Endothelial cell (in vitro differentiated cells): ENCODE measurements around the gene ASCL2. TPM values are rescaled to one million over a fixed set of nuclear protein-coding genes. Genes with fewer than 3 reads are reported as not detected.

Source experiments
- DNase-seq: peaks from one replicate; pipeline ENCODE4 v3.0.0; 2021; ENCODE audit warnings: low spot score
- H3K27ac Mint-ChIP-seq: one replicate; pipeline ENCODE4 v1.8.0; 2021; ENCODE audit warnings: mixed read lengths, inconsistent platforms; ENCODE audit not compliant: unreplicated experiment
- H3K27me3 Mint-ChIP-seq: one replicate; pipeline ENCODE4 v1.8.0; 2021; ENCODE audit warnings: mild to moderate bottlenecking, moderate library complexity, mixed read lengths, inconsistent platforms; ENCODE audit not compliant: unreplicated experiment
- H3K36me3 Mint-ChIP-seq: one replicate; pipeline ENCODE4 v1.8.0; 2021; ENCODE audit warnings: mild to moderate bottlenecking, low read depth, mixed read lengths, inconsistent platforms; ENCODE audit not compliant: unreplicated experiment
- H3K4me1 Mint-ChIP-seq: one replicate; pipeline ENCODE4 v1.8.0; 2021; ENCODE audit warnings: mild to moderate bottlenecking, mixed read lengths, inconsistent platforms; ENCODE audit not compliant: unreplicated experiment
- H3K4me3 Mint-ChIP-seq: one replicate; pipeline ENCODE4 v1.8.0; 2021; ENCODE audit warnings: mild to moderate bottlenecking, mixed read lengths, inconsistent platforms; ENCODE audit not compliant: unreplicated experiment
- H3K9me3 Mint-ChIP-seq: one replicate; pipeline ENCODE4 v1.8.0; 2021; ENCODE audit warnings: mixed read lengths, inconsistent platforms; ENCODE audit not compliant: unreplicated experiment
- long read RNA-seq: library from polyadenylated mRNA; unstranded; transcript quantifications from one replicate; pipeline ENCODE4 v2.0.0, GENCODE V29; 2020; ENCODE audit not compliant: unreplicated experiment
- total RNA-seq: library from RNA; stranded (reverse); fragmentation: NEBNext Ultra II Directional; extraction: Animal tissue kit (Norgen Biotek cat#: 25700); gene quantifications from one replicate; pipeline ENCODE4 v1.2.1, GENCODE V29; 2021; ENCODE audit not compliant: unreplicated experiment
- TF ChIP-seq, protein P1 (sequence below): fragments of 200-600 bp; sonication (generic); IDR thresholded peaks from one replicate; pipeline ENCODE4 v1.5.0; 2021; ENCODE audit warnings: antibody characterized with exemption; ENCODE audit not compliant: unreplicated experiment

Gene ASCL2
- not detected for total RNA-seq
- long read RNA-seq = 0 reads

DNA sequence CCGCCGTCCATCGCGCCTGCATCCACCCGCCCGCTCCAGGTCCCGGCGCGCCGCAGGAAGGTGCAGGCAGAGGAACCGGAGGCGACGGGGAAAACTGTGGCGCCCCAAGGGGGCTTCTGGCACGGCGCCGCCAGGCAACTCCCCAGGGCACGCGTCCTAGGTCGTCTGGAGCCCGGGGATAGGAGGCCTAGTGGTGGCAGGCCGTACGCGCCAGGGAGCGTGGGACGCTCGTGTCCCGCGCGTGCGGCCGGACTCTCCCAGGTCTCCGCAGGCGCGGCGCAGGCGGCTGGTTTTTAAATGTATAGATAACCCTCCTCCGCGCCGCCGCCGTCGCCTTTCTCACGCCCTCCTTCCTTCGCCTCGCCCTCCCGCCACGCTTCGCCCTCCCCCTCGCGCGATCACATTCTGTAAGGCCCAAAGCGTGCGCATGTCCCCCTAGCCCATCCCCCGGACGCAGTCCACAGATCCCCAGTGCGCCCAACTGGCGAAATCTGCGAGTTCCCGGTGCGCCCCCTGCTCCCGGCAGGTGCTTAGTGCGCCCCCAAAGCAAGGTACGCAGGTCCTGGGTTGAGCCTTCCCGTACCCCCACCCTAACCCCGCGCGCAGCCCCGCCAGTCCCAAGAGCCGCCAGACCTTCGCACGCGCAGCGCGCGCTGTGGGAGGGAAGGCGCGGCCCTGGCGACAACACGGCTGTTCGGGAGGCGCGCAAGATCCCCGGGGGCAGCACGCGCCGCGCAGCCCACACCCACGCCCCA, at the start of gene ASCL2:
ASCL2 (minus strand) TSS at position 267 of the 755 bp plus-strand sequence; CDS start at position 11, 256 bp downstream.
- peaks cover 14% of the 10 kb centered on the region for H3K27me3 Mint-ChIP-seq
- peak; percentile 4 for DNase-seq
- no peak within 1 kb of the TSS for H3K27ac Mint-ChIP-seq
- H3K4me1 Mint-ChIP-seq = peaks cover 3% of the 10 kb centered on the region
- H3K4me3 Mint-ChIP-seq = no peak within 1 kb of the TSS
- H3K36me3 Mint-ChIP-seq = no peaks in the 10 kb centered on the region
- no peaks in the 10 kb centered on the region for H3K9me3 Mint-ChIP-seq
- TF ChIP-seq, protein P1, sequence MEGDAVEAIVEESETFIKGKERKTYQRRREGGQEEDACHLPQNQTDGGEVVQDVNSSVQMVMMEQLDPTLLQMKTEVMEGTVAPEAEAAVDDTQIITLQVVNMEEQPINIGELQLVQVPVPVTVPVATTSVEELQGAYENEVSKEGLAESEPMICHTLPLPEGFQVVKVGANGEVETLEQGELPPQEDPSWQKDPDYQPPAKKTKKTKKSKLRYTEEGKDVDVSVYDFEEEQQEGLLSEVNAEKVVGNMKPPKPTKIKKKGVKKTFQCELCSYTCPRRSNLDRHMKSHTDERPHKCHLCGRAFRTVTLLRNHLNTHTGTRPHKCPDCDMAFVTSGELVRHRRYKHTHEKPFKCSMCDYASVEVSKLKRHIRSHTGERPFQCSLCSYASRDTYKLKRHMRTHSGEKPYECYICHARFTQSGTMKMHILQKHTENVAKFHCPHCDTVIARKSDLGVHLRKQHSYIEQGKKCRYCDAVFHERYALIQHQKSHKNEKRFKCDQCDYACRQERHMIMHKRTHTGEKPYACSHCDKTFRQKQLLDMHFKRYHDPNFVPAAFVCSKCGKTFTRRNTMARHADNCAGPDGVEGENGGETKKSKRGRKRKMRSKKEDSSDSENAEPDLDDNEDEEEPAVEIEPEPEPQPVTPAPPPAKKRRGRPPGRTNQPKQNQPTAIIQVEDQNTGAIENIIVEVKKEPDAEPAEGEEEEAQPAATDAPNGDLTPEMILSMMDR = no peak

GRCh38 chr11:2319791-2320472, 49.5 kb upstream of the ASCL2 start:
- Mint-ChIP-seq H3K36me3 (no peaks in the 10 kb centered on the region), H3K27ac (no peak overlapping the region), H3K4me3 (no peak overlapping the region), H3K4me1 (no peaks in the 10 kb centered on the region), H3K27me3 (peaks cover 1% of the 10 kb centered on the region), H3K9me3 (no peaks in the 10 kb centered on the region)
- no peak for DNase-seq
- TF ChIP-seq, protein P1 = no peak

DNA sequence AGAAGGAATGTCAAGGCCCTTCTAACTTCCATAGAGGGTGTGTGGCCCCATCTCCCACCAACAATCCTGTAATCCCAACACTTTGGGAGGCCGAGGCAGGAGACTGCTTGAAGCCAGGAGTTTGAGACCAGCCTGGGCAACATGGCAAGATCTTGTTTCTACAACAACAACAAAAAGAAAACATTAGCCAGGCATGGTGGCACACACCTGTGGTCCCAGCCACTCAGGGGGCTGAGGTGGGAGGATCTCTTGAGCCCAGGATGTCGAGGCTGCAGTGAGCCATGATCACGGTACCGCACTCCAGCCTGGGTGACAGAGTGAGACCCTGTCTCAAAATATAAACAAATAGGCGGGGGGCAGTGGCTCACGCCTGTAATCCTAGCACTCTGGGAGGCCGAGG, 48.3 kb upstream of the ASCL2 start:
- Mint-ChIP-seq H3K4me3 (no peak overlapping the region), H3K27me3 (peaks cover 1% of the 10 kb centered on the region), H3K4me1 (no peaks in the 10 kb centered on the region)

DNA sequence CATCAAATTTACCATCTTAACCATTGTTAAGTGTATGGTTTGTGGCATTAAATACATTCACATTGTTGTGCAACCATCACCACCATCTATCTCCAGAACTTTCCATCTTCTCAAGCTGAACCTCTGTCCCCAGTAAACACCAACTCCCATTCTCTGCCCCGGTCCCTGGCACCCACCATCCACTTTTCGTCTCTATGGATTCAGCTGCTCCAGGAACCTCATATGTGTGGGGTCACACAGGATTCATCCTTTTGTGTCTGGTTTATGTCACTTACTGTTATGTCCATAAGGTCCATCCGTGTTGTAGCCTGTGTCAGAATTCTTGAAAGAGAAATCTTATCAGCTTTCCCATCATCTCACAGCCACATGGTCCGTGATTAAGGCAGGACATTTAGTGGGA, 47.7 kb upstream of the ASCL2 start:
- Mint-ChIP-seq H3K36me3 (no peaks in the 10 kb centered on the region), H3K27ac (no peak overlapping the region), H3K27me3 (peaks cover 1% of the 10 kb centered on the region), H3K4me3 (no peak overlapping the region), H3K9me3 (no peaks in the 10 kb centered on the region), H3K4me1 (no peaks in the 10 kb centered on the region)
- TF ChIP-seq, protein P1 = no peak
- DNase-seq = no peak

More for the DNA sequence above, 48.3 kb upstream of the ASCL2 start:
- H3K36me3 Mint-ChIP-seq = no peaks in the 10 kb centered on the region
- no peak overlapping the region for H3K27ac Mint-ChIP-seq
- TF ChIP-seq, protein P1 = no peak
- no peak for DNase-seq
- H3K9me3 Mint-ChIP-seq = no peaks in the 10 kb centered on the region
